Stimulated activated CD8-positive, alpha-beta memory T cell treated with anti-CD3 and anti-CD28 coated beads, Interleukin-12 subunit alpha, Interleukin-12 subunit beta, amount 100 ng/mL, for 24 hours (primary cell): ENCODE data around the gene NT5DC4.

Experiments
- DNase-seq: peaks from one replicate; pipeline ENCODE4 v3.0.0-alpha.2; 2020; ENCODE audit errors: extremely low read depth

NT5DC4 gene

GRCh38 chr2:112754564-112754963 is 33.7 kb downstream of the NT5DC4 start:
- no peak for DNase-seq

- DNase-seq = no peak
Observed at GRCh38 chr2:112755444-112755843, 34.6 kb downstream of the NT5DC4 start.

GRCh38 chr2:112756207-112756606 is 35.4 kb downstream of the NT5DC4 start:
- DNase-seq = no peak

GRCh38 chr2:112757265-112757664 is 36.4 kb downstream of the NT5DC4 start:
- no peak for DNase-seq

GRCh38 chr2:112758711-112759110 is 37.9 kb downstream of the NT5DC4 start:
- DNase-seq = no peak

- no peak for DNase-seq
Observed at GRCh38 chr2:112760149-112760548, 39.3 kb downstream of the NT5DC4 start.

GRCh38 chr2:112762276-112762675 is 41.5 kb downstream of the NT5DC4 start:
- DNase-seq = no peak

- DNase-seq = peak; percentile 92
Observed at GRCh38 chr2:112764071-112765044, 43.5 kb downstream of the NT5DC4 start, which contains the start of gene CKAP2L. CKAP2L (minus strand) TSS chr2:112764609; CDS start chr2:112764598, 11 bp downstream.

- DNase-seq = no peak
Observed at GRCh38 chr2:112765251-112765650, 44.4 kb downstream of the NT5DC4 start.

GRCh38 chr2:112767693-112768330 is 47.0 kb downstream of the NT5DC4 start:
- no peak for DNase-seq

- no peak for DNase-seq
Observed at GRCh38 chr2:112768432-112768831, 47.6 kb downstream of the NT5DC4 start.

- no peak for DNase-seq
Observed at GRCh38 chr2:112772322-112772721, 51.5 kb downstream of the NT5DC4 start.

GRCh38 chr2:112772911-112773475 is 52.2 kb downstream of the NT5DC4 start:
- no peak for DNase-seq

GRCh38 chr2:112773556-112773955 is 52.7 kb downstream of the NT5DC4 start:
- no peak for DNase-seq

GRCh38 chr2:112774536-112775285 is 53.9 kb downstream of the NT5DC4 start:
- DNase-seq = no peak

GRCh38 chr2:112776113-112776512 is 55.3 kb downstream of the NT5DC4 start:
- DNase-seq = no peak

- DNase-seq = no peak
Observed at GRCh38 chr2:112777036-112777435, 56.2 kb downstream of the NT5DC4 start.

GRCh38 chr2:112779598-112779997 is 58.8 kb downstream of the NT5DC4 start:
- DNase-seq = no peak

- no peak for DNase-seq
Observed at GRCh38 chr2:112782234-112782799, 61.5 kb downstream of the NT5DC4 start.

GRCh38 chr2:112783187-112783714 is 62.4 kb downstream of the NT5DC4 start:
- no peak for DNase-seq
